Left ventricle myocardium inferior (tissue), 1 donor: ENCODE results near the gene EPHA3. TPM values are rescaled to one million over a fixed set of nuclear protein-coding genes. Genes with fewer than 3 reads are reported as not detected.

ENCODE experiments used
- DNase-seq: peaks from one replicate; pipeline ENCODE4 v3.0.0-alpha.2; 2020
- H3K27ac ChIP-seq: fragments of 200-600 bp; replicated peaks from 2 replicates; pipeline ENCODE4 v1.8.0; 2021
- H3K27me3 ChIP-seq: fragments of 200-600 bp; 2 replicates; pipeline ENCODE4 v1.8.0; 2021; ENCODE audit warnings: low read depth
- H3K36me3 ChIP-seq: fragments of 200-600 bp; 2 replicates; pipeline ENCODE4 v1.8.0; 2021
- H3K4me1 ChIP-seq: fragments of 200-600 bp; 2 replicates; pipeline ENCODE4 v1.8.0; 2021
- H3K4me3 ChIP-seq: fragments of 200-600 bp; 2 replicates; pipeline ENCODE4 v1.8.0; 2021; ENCODE audit warnings: mild to moderate bottlenecking, moderate library complexity
- H3K9me3 ChIP-seq: fragments of 200-600 bp; replicated peaks from 2 replicates; pipeline ENCODE4 v1.8.0; 2021
- intact Hi-C: fragments of 100-400 bp; cut with micrococcal nuclease; formaldehyde crosslinking; loops from one replicate; pipeline ENCODE4 v1.11.0; 2022
- total RNA-seq: library from RNA; stranded (reverse); fragmentation: NEBNext Ultra II Directional; extraction: Animal tissue kit (Norgen Biotek cat#: 25700); gene quantifications from one replicate; pipeline ENCODE4 v1.2.1, GENCODE V29; 2021
- TF ChIP-seq, protein P1 (sequence below): fragments of 200-600 bp; IDR thresholded peaks from 2 replicates; pipeline ENCODE4 v1.8.0; 2021; ENCODE audit warnings: antibody characterized with exemption, mild to moderate bottlenecking, borderline replicate concordance
- donor health status: DM: no; HTN: yes; CAD: no; lungs with severe emphysema.

The EPHA3 gene
- total RNA-seq, 1 donor from 2014 or later, result 3.5 TPM

DNA sequence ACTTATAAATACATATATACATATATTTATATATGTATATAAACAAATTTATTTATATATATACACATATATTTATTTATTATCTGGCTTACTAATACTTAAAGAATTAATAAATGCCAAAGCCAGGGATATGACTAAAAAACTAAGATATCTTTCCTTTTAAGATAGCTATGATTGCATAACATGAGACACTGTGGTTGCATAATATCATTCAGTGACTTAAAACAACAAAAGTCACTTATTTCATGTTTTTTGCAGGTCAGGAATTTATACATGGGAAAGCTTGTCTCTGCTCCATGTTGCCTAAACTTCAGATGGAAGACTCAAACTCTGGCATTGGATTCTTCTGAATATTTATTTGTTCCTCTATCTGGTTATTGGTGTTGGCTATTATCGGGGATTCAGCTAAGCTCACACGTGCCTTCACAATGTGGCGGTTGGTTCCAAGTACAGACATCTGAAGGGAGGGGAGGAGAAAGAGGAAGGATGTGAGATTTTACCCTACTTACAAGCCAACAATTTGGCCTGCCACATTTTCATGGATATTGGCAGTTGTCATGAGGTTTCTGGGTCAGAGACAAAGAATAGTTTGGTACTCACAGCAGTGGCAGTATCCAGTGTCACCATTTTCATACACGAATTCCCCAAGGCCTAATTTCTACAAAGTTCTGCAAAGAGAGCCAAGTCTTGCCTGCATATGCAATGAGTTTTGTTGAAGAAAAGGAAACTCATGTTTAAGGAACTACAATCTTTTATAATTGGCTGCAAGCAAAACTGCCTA, 381.6 kb downstream of the EPHA3 start:
- Histone ChIP-seq H3K27me3 (no peaks in the 10 kb centered on the region), H3K9me3 (peaks cover 47% of the 10 kb centered on the region), H3K27ac (peak overlapping the region; percentile 45), H3K4me1 (no peaks in the 10 kb centered on the region), H3K36me3 (no peaks in the 10 kb centered on the region), H3K4me3 (no peak overlapping the region)
- DNase-seq, result no peak
- intact Hi-C loops, result no loop called here
- TF ChIP-seq, protein P1, sequence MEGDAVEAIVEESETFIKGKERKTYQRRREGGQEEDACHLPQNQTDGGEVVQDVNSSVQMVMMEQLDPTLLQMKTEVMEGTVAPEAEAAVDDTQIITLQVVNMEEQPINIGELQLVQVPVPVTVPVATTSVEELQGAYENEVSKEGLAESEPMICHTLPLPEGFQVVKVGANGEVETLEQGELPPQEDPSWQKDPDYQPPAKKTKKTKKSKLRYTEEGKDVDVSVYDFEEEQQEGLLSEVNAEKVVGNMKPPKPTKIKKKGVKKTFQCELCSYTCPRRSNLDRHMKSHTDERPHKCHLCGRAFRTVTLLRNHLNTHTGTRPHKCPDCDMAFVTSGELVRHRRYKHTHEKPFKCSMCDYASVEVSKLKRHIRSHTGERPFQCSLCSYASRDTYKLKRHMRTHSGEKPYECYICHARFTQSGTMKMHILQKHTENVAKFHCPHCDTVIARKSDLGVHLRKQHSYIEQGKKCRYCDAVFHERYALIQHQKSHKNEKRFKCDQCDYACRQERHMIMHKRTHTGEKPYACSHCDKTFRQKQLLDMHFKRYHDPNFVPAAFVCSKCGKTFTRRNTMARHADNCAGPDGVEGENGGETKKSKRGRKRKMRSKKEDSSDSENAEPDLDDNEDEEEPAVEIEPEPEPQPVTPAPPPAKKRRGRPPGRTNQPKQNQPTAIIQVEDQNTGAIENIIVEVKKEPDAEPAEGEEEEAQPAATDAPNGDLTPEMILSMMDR, result no peak

- Histone ChIP-seq H3K27me3 (no peaks in the 10 kb centered on the region), H3K9me3 (peaks cover 46% of the 10 kb centered on the region), H3K27ac (no peak overlapping the region), H3K4me1 (no peaks in the 10 kb centered on the region), H3K36me3 (no peaks in the 10 kb centered on the region), H3K4me3 (no peak overlapping the region)
- TF ChIP-seq, protein P1, result no peak
- intact Hi-C loops, result no loop called here
- DNase-seq, result no peak
Measured at GRCh38 chr3:89490129-89490528, 382.7 kb downstream of the EPHA3 start.

DNA sequence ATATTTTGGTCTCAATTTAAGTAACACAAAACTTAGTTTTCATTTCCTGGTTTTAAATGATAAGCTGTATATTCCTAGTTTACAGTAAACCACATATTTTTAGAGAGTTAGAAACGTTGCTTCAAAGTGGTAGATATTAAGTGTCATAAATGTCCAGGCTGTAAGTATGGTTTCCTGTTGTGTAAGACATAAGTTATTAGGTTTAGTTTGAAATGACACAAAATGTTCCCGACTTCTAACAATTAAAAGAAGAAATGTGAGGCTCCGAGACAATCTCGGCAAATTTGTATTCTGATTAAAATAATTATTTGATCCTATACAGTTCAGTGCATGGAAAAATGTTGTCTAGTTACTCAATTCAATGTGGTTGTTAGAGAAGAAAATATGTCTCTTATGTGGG, 387.3 kb downstream of the EPHA3 start:
- no peak overlapping the region for H3K4me3 ChIP-seq
- intact Hi-C loops, result no loop called here
- H3K9me3 ChIP-seq, result peaks cover 6% of the 10 kb centered on the region
- TF ChIP-seq, protein P1, result no peak
- H3K36me3 ChIP-seq, result no peaks in the 10 kb centered on the region
- H3K27ac ChIP-seq, result no peak overlapping the region
- H3K4me1 ChIP-seq, result no peaks in the 10 kb centered on the region
- no peak for DNase-seq
- no peaks in the 10 kb centered on the region for H3K27me3 ChIP-seq

DNA sequence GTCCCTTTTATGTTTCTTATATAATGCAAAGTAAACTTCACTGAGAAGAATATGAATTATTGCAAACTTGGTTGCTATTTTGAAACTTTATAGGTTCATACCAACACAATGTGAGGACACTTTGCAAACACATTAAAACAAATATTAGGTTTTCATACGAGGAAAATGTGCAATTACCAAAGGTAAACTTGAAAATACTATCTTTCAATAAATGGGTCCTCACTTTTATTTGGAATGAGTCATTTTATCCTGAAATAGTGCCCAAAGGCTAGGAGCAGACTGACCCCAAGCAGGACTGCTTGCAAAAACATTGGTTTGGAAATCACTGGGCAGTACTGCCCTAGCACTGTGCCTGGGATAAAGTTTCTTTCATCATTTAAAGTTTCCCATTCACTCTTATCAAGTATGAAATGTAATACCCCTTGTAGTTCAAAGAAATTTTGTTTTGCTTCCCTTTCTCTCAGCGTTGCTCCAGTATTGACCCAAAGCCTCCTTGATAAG, 396.5 kb downstream of the EPHA3 start:
- Histone ChIP-seq H3K4me1 (no peaks in the 10 kb centered on the region), H3K27me3 (no peaks in the 10 kb centered on the region), H3K36me3 (no peaks in the 10 kb centered on the region), H3K9me3 (no peaks in the 10 kb centered on the region), H3K4me3 (no peak overlapping the region), H3K27ac (no peak overlapping the region)
- DNase-seq, result no peak
- intact Hi-C loops, result no loop called here
- TF ChIP-seq, protein P1, result no peak

DNA sequence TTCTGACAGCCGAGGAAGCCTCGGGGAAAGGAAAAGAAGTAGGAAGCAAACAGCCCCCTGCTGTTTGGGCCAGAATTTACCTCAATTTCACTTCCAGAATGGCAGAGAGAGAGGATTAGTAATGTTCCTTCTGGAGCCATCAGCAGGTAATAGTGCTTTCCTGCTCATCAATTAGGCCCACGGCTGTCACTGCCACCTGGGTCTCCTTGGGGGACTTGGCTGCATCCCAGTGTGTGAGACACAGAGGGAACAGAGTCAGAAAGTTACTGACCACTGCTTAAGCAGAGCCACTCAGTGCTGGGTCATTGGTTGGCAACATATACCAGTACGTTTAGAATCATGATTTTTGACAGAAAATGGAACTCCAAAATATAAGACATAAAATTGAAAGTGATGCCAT, 397.0 kb downstream of the EPHA3 start:
- Histone ChIP-seq H3K27me3 (no peaks in the 10 kb centered on the region), H3K4me3 (no peak overlapping the region), H3K36me3 (no peaks in the 10 kb centered on the region), H3K4me1 (no peaks in the 10 kb centered on the region), H3K9me3 (no peaks in the 10 kb centered on the region), H3K27ac (no peak overlapping the region)
- no peak for DNase-seq
- intact Hi-C loops, result no loop called here
- TF ChIP-seq, protein P1, result no peak
